ENCODE measurements around the gene PTPRD.
"Not testable (repeated sequence)": the region's sequence is repeated elsewhere in the genome, so short reads cannot be mapped to it uniquely, and the experiment has no call there.

PTPRD gene

GRCh38 chr9:9099646-9100045 is 1513.2 kb downstream of the PTPRD start:
- no peak for DNase-seq

- not testable (repeated sequence) for DNase-seq
Observed at GRCh38 chr9:9097254-9097653, 1515.5 kb downstream of the PTPRD start.

GRCh38 chr9:9091387-9091786 is 1521.4 kb downstream of the PTPRD start:
- DNase-seq, result no peak

GRCh38 chr9:9079473-9079872 is 1533.3 kb downstream of the PTPRD start:
- DNase-seq, result no peak

GRCh38 chr9:9078301-9078700 is 1534.5 kb downstream of the PTPRD start:
- DNase-seq, result no peak

GRCh38 chr9:9061627-9062026 is 1551.2 kb downstream of the PTPRD start:
- no peak for DNase-seq

- no peak for DNase-seq
Observed at GRCh38 chr9:9054354-9054992, 1558.3 kb downstream of the PTPRD start.

GRCh38 chr9:9045572-9045971 is 1567.2 kb downstream of the PTPRD start:
- no peak for DNase-seq

- DNase-seq, result no peak
Observed at GRCh38 chr9:9045072-9045471, 1567.7 kb downstream of the PTPRD start.

- DNase-seq, result not testable (repeated sequence)
Observed at GRCh38 chr9:9043788-9044187, 1569.0 kb downstream of the PTPRD start.

GRCh38 chr9:9041756-9042155 is 1571.0 kb downstream of the PTPRD start:
- DNase-seq, result no peak

- DNase-seq, result no peak
Observed at GRCh38 chr9:9033022-9033421, 1579.8 kb downstream of the PTPRD start.

GRCh38 chr9:9016597-9016996 is 1596.2 kb downstream of the PTPRD start:
- no peak for DNase-seq

GRCh38 chr9:9004810-9005209 is 1608.0 kb downstream of the PTPRD start:
- DNase-seq, result no peak

GRCh38 chr9:9002826-9003583 is 1609.8 kb downstream of the PTPRD start:
- no peak for DNase-seq

- DNase-seq, result no peak
Observed at GRCh38 chr9:8980496-8981013, 1632.2 kb downstream of the PTPRD start.

GRCh38 chr9:8978334-8978733 is 1634.5 kb downstream of the PTPRD start:
- no peak for DNase-seq

- not testable (repeated sequence) for DNase-seq
Observed at GRCh38 chr9:8968350-8968749, 1644.5 kb downstream of the PTPRD start.

- DNase-seq, result no peak
Observed at GRCh38 chr9:8963885-8964284, 1648.9 kb downstream of the PTPRD start.

GRCh38 chr9:8962084-8962483 is 1650.7 kb downstream of the PTPRD start:
- no peak for DNase-seq

GRCh38 chr9:8961186-8961851 is 1651.5 kb downstream of the PTPRD start:
- DNase-seq, result no peak

- DNase-seq, result no peak
Observed at GRCh38 chr9:8960254-8960653, 1652.5 kb downstream of the PTPRD start.

GRCh38 chr9:8958358-8958757 is 1654.4 kb downstream of the PTPRD start:
- no peak for DNase-seq

GRCh38 chr9:8955315-8955714 is 1657.5 kb downstream of the PTPRD start:
- no peak for DNase-seq

Data from activated T-cell treated with anti-CD3 and anti-CD28 coated beads for 4 hours (primary cell).